Keratinocyte (primary cell): ENCODE results near the gene TNP2. TPM values are rescaled to one million over a fixed set of nuclear protein-coding genes. Genes with fewer than 3 reads are reported as not detected.

ENCODE experiments used
- DNase-seq: peaks from one replicate; pipeline ENCODE4 v3.0.0-alpha.2; 2011; ENCODE audit warnings: low read depth, missing footprints, low spot score
- FAIRE-seq: peaks from 2 replicates; lab custom pipeline; 2011; peaks lifted over from hg19 to GRCh38; lab: Jason Lieb, UNC
- H2AFZ ChIP-seq: 2 replicates; pipeline ENCODE4 v1.6.0; 2012; ENCODE audit warnings: low read length, control low read depth, inconsistent platforms; ENCODE audit not compliant: control insufficient read depth
- H3K27ac ChIP-seq: 2 replicates; pipeline ENCODE4 v1.5.1; 2011; ENCODE audit warnings: low read length; ENCODE audit not compliant: control insufficient read depth, insufficient read depth
- H3K27me3 ChIP-seq: 3 replicates; pipeline ENCODE4 v1.6.0; 2011; ENCODE audit warnings: low read length; ENCODE audit not compliant: control insufficient read depth, insufficient read depth; ENCODE audit errors: extremely low read depth
- H3K36me3 ChIP-seq, 2 experiments: 2 replicates in 1 of 2; 3 replicates in 1 of 2; pipeline ENCODE4 v1.5.1; 2011; ENCODE audit warnings: low read length in 2 of 2, mild to moderate bottlenecking in 1 of 2; ENCODE audit not compliant: control insufficient read depth in 2 of 2, insufficient read depth in 2 of 2; ENCODE audit errors: extremely low read depth in 1 of 2
- H3K4me1 ChIP-seq: 3 replicates; pipeline ENCODE4 v1.5.1; 2011; ENCODE audit warnings: low read length; ENCODE audit not compliant: control insufficient read depth, insufficient read depth; ENCODE audit errors: extremely low read depth
- H3K4me2 ChIP-seq: 3 replicates; pipeline ENCODE4 v1.6.0; 2011; ENCODE audit warnings: low read depth, low read length; ENCODE audit not compliant: control insufficient read depth, insufficient read depth; ENCODE audit errors: extremely low read depth
- H3K4me3 ChIP-seq, 3 experiments: fragments of 200-600 bp in 1 of 3; sonication (generic) in 1 of 3; 2 replicates in 2 of 3; 3 replicates in 1 of 3; pipeline ENCODE4 v1.5.1; 2011 to 2016; ENCODE audit warnings: low read length in 3 of 3, mild to moderate bottlenecking in 3 of 3, control low read depth in 2 of 3, inconsistent platforms in 1 of 3, low read depth in 1 of 3, mixed read lengths in 1 of 3, mixed run types in 1 of 3, moderate library complexity in 1 of 3; ENCODE audit not compliant: control insufficient read depth in 2 of 3, insufficient read depth in 2 of 3; ENCODE audit errors: extremely low read depth in 1 of 3
- H3K79me2 ChIP-seq: 2 replicates; pipeline ENCODE4 v1.6.0; 2012; ENCODE audit warnings: low read length; ENCODE audit not compliant: control insufficient read depth, insufficient read depth
- H3K9ac ChIP-seq: 3 replicates; pipeline ENCODE4 v1.6.0; 2011; ENCODE audit warnings: low read length; ENCODE audit not compliant: control insufficient read depth, insufficient read depth; ENCODE audit errors: extremely low read depth
- H3K9me1 ChIP-seq: 3 replicates; pipeline ENCODE4 v1.6.0; 2011; ENCODE audit warnings: low read length; ENCODE audit not compliant: control insufficient read depth, insufficient read depth; ENCODE audit errors: extremely low read depth
- H3K9me3 ChIP-seq: 2 replicates; pipeline ENCODE4 v1.5.1; 2012; ENCODE audit warnings: low read depth, low read length; ENCODE audit not compliant: control insufficient read depth
- H4K20me1 ChIP-seq: 3 replicates; pipeline ENCODE4 v1.6.0; 2011; ENCODE audit warnings: low read length; ENCODE audit not compliant: control insufficient read depth, insufficient read depth; ENCODE audit errors: extremely low read depth
- CTCF ChIP-seq, 3 experiments: IDR thresholded peaks in 1 of 3; conservative IDR thresholded peaks in 1 of 3; optimal IDR thresholded peaks in 1 of 3; 2 replicates in 2 of 3; 3 replicates in 1 of 3; pipeline versions ENCODE3 to v1.5.1; 2011; ENCODE audit warnings: low read length in 3 of 3, mild to moderate bottlenecking in 3 of 3, moderate library complexity in 2 of 3, control low read depth in 1 of 3, inconsistent platforms in 1 of 3; ENCODE audit not compliant: insufficient read depth in 2 of 3; ENCODE audit errors: extremely low read depth in 1 of 3
- EZH2 ChIP-seq: IDR thresholded peaks from one replicate; pipeline ENCODE4 v1.6.1; 2012; ENCODE audit warnings: inconsistent platforms, mild to moderate bottlenecking, low read length, moderate library complexity
- dilution Hi-C: fragments of 300-500 bp; cut with MboI; formaldehyde crosslinking; loops from one replicate; pipeline ENCODE4 v1.7.0; 2020; ENCODE audit warnings: low sequenced_read_pairs; ENCODE audit not compliant: extremely low pct_ligation_motif_present
- polyA plus RNA-seq, 5 experiments: library from polyadenylated mRNA; depleted of rRNA in 3 of 5; stranded (reverse) in 3 of 5; stranded (forward) in 1 of 5; unstranded in 1 of 5; fragments of >200 nt; gene quantifications; 1 replicate in 1 of 5; 2 replicates in 3 of 5; 3 replicates in 1 of 5; pipeline versions ENCODE4 v1.2.1 to v1.2.3, GENCODE V29; 2011 to 2012; ENCODE audit warnings: missing spikeins in 2 of 5, low read depth in 1 of 5, low replicate concordance in 1 of 5
- small RNA-seq, 3 experiments: library from RNA; depleted of rRNA; stranded (forward); fragments of <200 nt; gene quantifications; one replicate each; pipeline ENCODE3, GENCODE V24; 2012; ENCODE audit warnings: low read depth in 3 of 3, low replicate concordance in 1 of 3; ENCODE audit not compliant: insufficient read length in 3 of 3

TNP2 gene
- polyA plus RNA-seq, 1 donor (not counting 4 experiments of a cell fraction or from before 2014, with no cell fraction given), result not detected

GRCh38 chr16:11219178-11219577, 49.9 kb downstream of the TNP2 start:
- Histone ChIP-seq H3K4me3 (no peak overlapping the region), H3K4me1 (no peaks in the 10 kb centered on the region), H2AFZ (no peak overlapping the region), H3K79me2 (no peaks in the 10 kb centered on the region), H3K9ac (no peak overlapping the region), H3K9me1 (no peaks in the 10 kb centered on the region), H3K36me3 (no peaks in the 10 kb centered on the region), H3K27ac (no peak overlapping the region), H3K27me3 (no peaks in the 10 kb centered on the region), H4K20me1 (no peaks in the 10 kb centered on the region), H3K4me2 (no peak overlapping the region), H3K9me3 (peaks cover 6% of the 10 kb centered on the region)
- no peak for DNase-seq
- FAIRE-seq, result no peak
- TF ChIP-seq EZH2 (no peak), CTCF (optimal IDR thresholded peaks at IDR 0.05 in 1 of 3, IDR thresholded peaks at IDR 0.05 in 1 of 3, conservative IDR thresholded peaks at IDR 0.05 in 1 of 3; ENCODE audit: extremely low read depth in 1 of 3, insufficient read depth in 2 of 3, low read length in 3 of 3) (no peak)
- dilution Hi-C loops, result no loop called here

- no peaks in the 10 kb centered on the region for H3K4me1 ChIP-seq
- DNase-seq (no peak), FAIRE-seq (no peak)
- no peak overlapping the region for H2AFZ ChIP-seq
- no peaks in the 10 kb centered on the region for H3K79me2 ChIP-seq
- H3K4me2 ChIP-seq, result no peak overlapping the region
- H3K4me3 ChIP-seq, result no peak overlapping the region
- no peaks in the 10 kb centered on the region for H3K36me3 ChIP-seq
- H3K27ac ChIP-seq, result no peak overlapping the region
- no peak for TF ChIP-seq EZH2
- peak; percentile 17 to 63 (median 56) for TF ChIP-seq CTCF (optimal IDR thresholded peaks at IDR 0.05 in 1 of 3, IDR thresholded peaks at IDR 0.05 in 1 of 3, conservative IDR thresholded peaks at IDR 0.05 in 1 of 3; ENCODE audit: extremely low read depth in 1 of 3, insufficient read depth in 2 of 3, low read length in 3 of 3)
- no peaks in the 10 kb centered on the region for H4K20me1 ChIP-seq
- H3K9ac ChIP-seq, result no peak overlapping the region
- dilution Hi-C loops, result no loop called here
- no peaks in the 10 kb centered on the region for H3K27me3 ChIP-seq
- no peaks in the 10 kb centered on the region for H3K9me1 ChIP-seq
- H3K9me3 ChIP-seq, result peaks cover 6% of the 10 kb centered on the region
These were observed 50.5 kb downstream of the TNP2 start for GRCh38 chr16:11218604-11218962.

Small RNA genes lying within 50 kb of the gene (small RNA-seq; reads per million reads assigned to genes)
- gene MIR548H2 (0 reads per million in 3 experiments), gene RF00019 (0 reads per million in 3 experiments), gene RF00554 (0 reads per million in 3 experiments)

Other genes with a start within 250 kb of the TNP2 start
- 0.98 to 2.8 TPM (median 2.4 TPM) in 3 replicates for gene SOCS1, start 13.1 kb downstream of the TNP2 start, polyA plus RNA-seq
- not detected in 3 replicates for gene PRM3, start 4.3 kb upstream of the TNP2 start, polyA plus RNA-seq
- gene PRM2, start 7.2 kb upstream of the TNP2 start, polyA plus RNA-seq, result not detected in 3 replicates
- gene PRM1, start 12.0 kb upstream of the TNP2 start, polyA plus RNA-seq, result not detected in 3 replicates
- gene RMI2, start 76.1 kb upstream of the TNP2 start, polyA plus RNA-seq, result 2.7 to 6.8 TPM (median 5.4 TPM) in 3 replicates